ENCODE results near the gene DTL.

DNA sequence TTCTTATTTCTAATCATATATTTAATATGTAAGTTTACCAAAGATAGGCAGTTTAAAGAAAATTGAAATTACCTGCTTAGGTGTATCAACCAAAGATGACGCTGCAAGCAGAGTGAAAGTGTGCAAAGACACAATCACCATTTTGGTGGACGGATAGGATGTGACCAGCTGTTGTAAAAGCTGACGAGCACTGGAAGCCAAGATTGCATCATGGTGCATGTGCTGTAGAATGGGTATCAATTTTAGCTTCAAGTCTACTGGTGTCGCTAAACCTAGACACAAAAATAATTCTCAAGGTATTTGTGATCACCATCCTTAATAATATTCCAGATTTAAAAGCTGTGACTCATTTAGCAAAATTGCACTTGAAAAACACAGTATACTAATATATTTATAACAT is 28.4 kb upstream of the DTL start:
- TF ChIP-seq, protein P1, sequence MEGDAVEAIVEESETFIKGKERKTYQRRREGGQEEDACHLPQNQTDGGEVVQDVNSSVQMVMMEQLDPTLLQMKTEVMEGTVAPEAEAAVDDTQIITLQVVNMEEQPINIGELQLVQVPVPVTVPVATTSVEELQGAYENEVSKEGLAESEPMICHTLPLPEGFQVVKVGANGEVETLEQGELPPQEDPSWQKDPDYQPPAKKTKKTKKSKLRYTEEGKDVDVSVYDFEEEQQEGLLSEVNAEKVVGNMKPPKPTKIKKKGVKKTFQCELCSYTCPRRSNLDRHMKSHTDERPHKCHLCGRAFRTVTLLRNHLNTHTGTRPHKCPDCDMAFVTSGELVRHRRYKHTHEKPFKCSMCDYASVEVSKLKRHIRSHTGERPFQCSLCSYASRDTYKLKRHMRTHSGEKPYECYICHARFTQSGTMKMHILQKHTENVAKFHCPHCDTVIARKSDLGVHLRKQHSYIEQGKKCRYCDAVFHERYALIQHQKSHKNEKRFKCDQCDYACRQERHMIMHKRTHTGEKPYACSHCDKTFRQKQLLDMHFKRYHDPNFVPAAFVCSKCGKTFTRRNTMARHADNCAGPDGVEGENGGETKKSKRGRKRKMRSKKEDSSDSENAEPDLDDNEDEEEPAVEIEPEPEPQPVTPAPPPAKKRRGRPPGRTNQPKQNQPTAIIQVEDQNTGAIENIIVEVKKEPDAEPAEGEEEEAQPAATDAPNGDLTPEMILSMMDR (IDR thresholded peaks at IDR 0.05; ENCODE audit: insufficient read depth, low read length, poor library complexity, severe bottlenecking), result no peak
- TF ChIP-seq EZH2phosphoT487 (conservative IDR thresholded peaks at IDR 0.05; ENCODE audit: low read length), result no peak

All from SU-DHL-6 (cell line).